ENCODE data around the gene CTXND1. TPM values are rescaled to one million over a fixed set of nuclear protein-coding genes. Genes with fewer than 3 reads are reported as not detected.

The CTXND1 gene
- polyA plus RNA-seq, 1 donor: 0.70 TPM

DNA sequence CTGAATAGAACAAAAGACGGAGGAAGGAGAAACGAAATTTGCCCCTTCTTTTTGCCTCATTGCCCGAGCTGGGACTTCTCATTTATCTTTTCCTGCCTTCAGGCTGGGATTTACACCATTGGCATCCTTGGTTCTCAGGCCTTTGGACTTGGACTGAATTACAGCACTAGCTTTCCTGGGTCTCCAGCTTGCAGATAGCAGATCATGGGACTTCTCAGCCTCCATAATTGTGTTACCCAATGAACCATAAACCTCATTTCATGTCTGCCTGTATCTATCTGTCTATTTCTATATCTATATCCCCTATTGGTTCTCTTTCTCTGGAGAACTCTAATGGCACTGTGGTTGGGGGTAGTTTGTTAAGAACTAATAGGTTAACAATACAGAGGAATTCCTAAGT lies 31.5 kb upstream of the CTXND1 start:
- Histone ChIP-seq H3K4me3 (ENCODE audit: low read length) (no peak overlapping the region), H3K9me3 (ENCODE audit: control insufficient read depth, low read depth, low read length) (no peaks in the 10 kb centered on the region), H3K27me3 (ENCODE audit: control insufficient read depth, insufficient read depth, low read length) (no peaks in the 10 kb centered on the region), H3K36me3 (ENCODE audit: control insufficient read depth, insufficient read depth, low read length) (no peaks in the 10 kb centered on the region), H3K4me1 (ENCODE audit: control insufficient read depth, insufficient read depth, low read length) (peaks cover 6% of the 10 kb centered on the region), H3K27ac (ENCODE audit: low read length) (peak overlapping the region; percentile 77)
- DNase-seq: peak; percentile 64 to 78
- no CpG with 5 or more reads among the region's 3 CpGs for WGBS (ENCODE audit: insufficient coverage, low lambda C conversion rate)

DNA sequence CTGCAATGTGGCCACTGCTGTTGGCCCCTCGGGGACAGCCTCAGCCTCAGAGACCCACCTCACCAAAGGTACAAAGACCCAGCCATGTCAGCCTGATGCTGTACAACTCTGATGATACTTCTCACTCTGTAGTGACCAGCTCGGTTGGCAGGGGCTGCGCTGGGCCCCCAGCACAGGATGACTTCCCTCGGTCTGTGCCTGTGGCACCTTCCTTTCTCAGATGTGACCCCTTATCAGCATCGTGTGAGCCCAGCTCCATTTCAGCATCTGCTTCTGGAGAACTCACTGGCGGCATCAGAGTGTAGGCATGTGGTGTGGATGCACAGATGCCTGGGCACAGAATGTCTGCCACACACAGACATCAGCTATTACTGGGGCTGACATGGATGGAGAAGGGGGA lies 25.1 kb upstream of the CTXND1 start:
- no CpG with 5 or more reads among the region's 6 CpGs for WGBS (ENCODE audit: insufficient coverage, low lambda C conversion rate)
- Histone ChIP-seq H3K27ac (ENCODE audit: low read length) (no peak overlapping the region), H3K4me3 (ENCODE audit: low read length) (no peak overlapping the region), H3K36me3 (ENCODE audit: control insufficient read depth, insufficient read depth, low read length) (no peaks in the 10 kb centered on the region), H3K4me1 (ENCODE audit: control insufficient read depth, insufficient read depth, low read length) (peaks cover 13% of the 10 kb centered on the region), H3K9me3 (ENCODE audit: control insufficient read depth, low read depth, low read length) (no peaks in the 10 kb centered on the region), H3K27me3 (ENCODE audit: control insufficient read depth, insufficient read depth, low read length) (no peaks in the 10 kb centered on the region)
- no peak for DNase-seq

DNA sequence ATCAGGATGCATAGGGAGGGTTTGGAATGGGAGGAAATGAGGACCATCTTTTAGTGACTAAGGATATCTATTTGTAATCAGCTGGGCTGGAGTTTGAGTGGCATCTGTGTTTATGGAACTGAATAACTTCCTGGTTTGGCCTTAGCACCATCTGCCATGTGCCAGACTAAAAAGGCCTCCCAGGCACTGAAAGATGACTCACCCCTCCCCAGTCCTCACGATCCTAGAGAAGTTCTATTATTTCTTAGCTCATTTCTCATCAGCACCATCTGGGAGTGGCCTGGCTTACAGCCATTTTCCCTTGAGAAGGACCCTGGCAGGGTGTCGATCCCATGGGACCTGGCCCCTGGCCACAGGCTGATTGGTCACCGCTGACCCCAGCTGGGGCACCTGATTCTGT lies 23.9 kb upstream of the CTXND1 start:
- Histone ChIP-seq H3K4me3 (ENCODE audit: low read length) (no peak overlapping the region), H3K27me3 (ENCODE audit: control insufficient read depth, insufficient read depth, low read length) (no peaks in the 10 kb centered on the region), H3K36me3 (ENCODE audit: control insufficient read depth, insufficient read depth, low read length) (no peaks in the 10 kb centered on the region), H3K9me3 (ENCODE audit: control insufficient read depth, low read depth, low read length) (no peaks in the 10 kb centered on the region), H3K27ac (ENCODE audit: low read length) (peak overlapping the region; percentile 88), H3K4me1 (ENCODE audit: control insufficient read depth, insufficient read depth, low read length) (peaks cover 13% of the 10 kb centered on the region)
- WGBS (ENCODE audit: insufficient coverage, low lambda C conversion rate): no CpG with 5 or more reads among the region's 3 CpGs
- DNase-seq: peak in 1 of 2 donors; percentile 32

DNA sequence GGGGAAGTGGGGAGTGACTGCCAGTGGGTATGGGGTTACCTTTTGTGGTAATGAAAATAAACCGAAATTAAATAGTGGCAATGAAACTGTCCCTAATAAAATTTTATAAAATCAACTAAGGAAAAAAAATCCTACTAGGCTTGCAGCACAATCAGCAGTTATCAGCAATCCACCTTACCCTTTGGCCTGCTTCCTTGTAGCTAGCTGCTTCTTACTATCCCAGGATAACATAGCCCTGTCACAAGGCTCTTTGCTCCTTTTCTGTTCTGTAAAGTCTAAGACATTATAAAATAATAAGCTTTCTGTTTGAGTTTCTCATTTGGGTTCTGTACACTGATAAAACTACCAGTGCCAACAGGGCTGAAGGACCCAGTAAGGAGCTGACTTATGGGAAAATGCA lies 23.0 kb upstream of the CTXND1 start:
- H3K27ac ChIP-seq (ENCODE audit: low read length): peak overlapping the region; percentile 88
- no peak overlapping the region for H3K4me3 ChIP-seq (ENCODE audit: low read length)
- no peaks in the 10 kb centered on the region for H3K9me3 ChIP-seq (ENCODE audit: control insufficient read depth, low read depth, low read length)
- 40% methylated on average over 1 of the region's 1 CpG for WGBS (ENCODE audit: insufficient coverage, low lambda C conversion rate)
- no peaks in the 10 kb centered on the region for H3K27me3 ChIP-seq (ENCODE audit: control insufficient read depth, insufficient read depth, low read length)
- DNase-seq: peak; percentile 71 to 78
- peaks cover 13% of the 10 kb centered on the region for H3K4me1 ChIP-seq (ENCODE audit: control insufficient read depth, insufficient read depth, low read length)
- H3K36me3 ChIP-seq (ENCODE audit: control insufficient read depth, insufficient read depth, low read length): no peaks in the 10 kb centered on the region

DNA sequence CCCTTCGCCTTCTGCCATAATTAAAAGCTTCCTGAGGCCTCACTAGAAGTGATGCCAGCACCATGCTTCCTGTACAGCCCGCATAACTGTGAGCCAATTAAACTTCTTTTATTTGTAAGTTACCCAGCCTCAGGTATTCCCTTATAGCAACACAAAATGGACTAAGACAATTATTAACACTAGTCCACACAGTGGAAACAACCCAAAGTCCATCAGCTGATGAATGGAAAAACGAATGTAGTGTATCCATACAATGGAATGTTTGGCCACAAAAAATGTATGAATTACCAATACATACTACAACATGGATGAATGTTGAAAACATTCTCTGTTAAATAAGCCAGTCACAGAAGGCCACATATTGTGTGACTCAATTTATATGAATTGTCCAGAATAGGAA lies 22.5 kb upstream of the CTXND1 start:
- Histone ChIP-seq H3K4me3 (ENCODE audit: low read length) (no peak overlapping the region), H3K9me3 (ENCODE audit: control insufficient read depth, low read depth, low read length) (no peaks in the 10 kb centered on the region), H3K36me3 (ENCODE audit: control insufficient read depth, insufficient read depth, low read length) (no peaks in the 10 kb centered on the region), H3K27ac (ENCODE audit: low read length) (peak overlapping the region; percentile 88), H3K4me1 (ENCODE audit: control insufficient read depth, insufficient read depth, low read length) (peaks cover 13% of the 10 kb centered on the region), H3K27me3 (ENCODE audit: control insufficient read depth, insufficient read depth, low read length) (no peaks in the 10 kb centered on the region)
- DNase-seq: peak in 1 of 2 donors; percentile 70
- WGBS (ENCODE audit: insufficient coverage, low lambda C conversion rate): 58% methylated on average over 2 of the region's 3 CpGs

DNA sequence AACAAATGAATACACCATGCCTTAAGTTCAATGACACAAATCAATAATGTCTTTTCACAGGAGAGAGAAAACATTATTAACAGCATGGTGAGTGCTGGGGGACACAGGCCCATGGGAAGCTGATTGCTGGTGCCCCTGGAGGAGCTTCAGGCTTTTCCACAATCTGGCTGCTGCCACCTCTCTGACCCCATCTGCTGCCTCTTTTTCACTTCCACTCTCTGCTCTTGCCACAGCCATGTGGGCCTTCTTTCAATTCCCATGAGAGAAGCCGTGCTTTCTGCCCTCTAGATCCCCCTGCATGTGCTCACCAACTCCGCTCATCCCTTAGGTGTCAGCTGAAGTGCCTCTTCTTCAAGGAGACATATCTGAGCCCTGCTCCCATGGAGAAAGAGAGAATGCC lies 21.0 kb upstream of the CTXND1 start:
- H3K27ac ChIP-seq (ENCODE audit: low read length): no peak overlapping the region
- WGBS (ENCODE audit: insufficient coverage, low lambda C conversion rate): no CpG with 5 or more reads among the region's 2 CpGs
- no peaks in the 10 kb centered on the region for H3K36me3 ChIP-seq (ENCODE audit: control insufficient read depth, insufficient read depth, low read length)
- H3K4me1 ChIP-seq (ENCODE audit: control insufficient read depth, insufficient read depth, low read length): peaks cover 13% of the 10 kb centered on the region
- H3K9me3 ChIP-seq (ENCODE audit: control insufficient read depth, low read depth, low read length): no peaks in the 10 kb centered on the region
- H3K27me3 ChIP-seq (ENCODE audit: control insufficient read depth, insufficient read depth, low read length): no peaks in the 10 kb centered on the region
- no peak for DNase-seq
- no peak overlapping the region for H3K4me3 ChIP-seq (ENCODE audit: low read length)

DNA sequence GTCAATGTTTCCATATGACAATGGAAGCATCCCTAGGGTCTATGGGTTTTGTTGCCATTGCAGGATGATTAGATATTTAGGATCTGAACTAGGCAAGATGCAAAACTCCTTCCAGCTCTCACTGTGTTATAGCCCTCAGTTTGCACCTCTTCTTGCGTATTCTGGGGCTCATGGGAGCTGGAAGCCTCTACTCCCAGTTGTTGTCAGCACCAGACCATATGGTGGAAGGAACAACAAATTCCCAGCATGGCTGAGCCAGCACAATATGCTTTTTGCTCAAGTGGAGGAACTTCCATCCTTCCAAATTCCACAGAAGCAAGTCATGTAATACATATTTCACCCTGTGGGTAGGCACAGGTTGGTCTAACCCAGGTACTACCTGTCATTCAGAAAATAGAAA lies 18.5 kb upstream of the CTXND1 start:
- no peak overlapping the region for H3K4me3 ChIP-seq (ENCODE audit: low read length)
- WGBS (ENCODE audit: insufficient coverage, low lambda C conversion rate): no CpG with 5 or more reads among the region's 1 CpG

DNA sequence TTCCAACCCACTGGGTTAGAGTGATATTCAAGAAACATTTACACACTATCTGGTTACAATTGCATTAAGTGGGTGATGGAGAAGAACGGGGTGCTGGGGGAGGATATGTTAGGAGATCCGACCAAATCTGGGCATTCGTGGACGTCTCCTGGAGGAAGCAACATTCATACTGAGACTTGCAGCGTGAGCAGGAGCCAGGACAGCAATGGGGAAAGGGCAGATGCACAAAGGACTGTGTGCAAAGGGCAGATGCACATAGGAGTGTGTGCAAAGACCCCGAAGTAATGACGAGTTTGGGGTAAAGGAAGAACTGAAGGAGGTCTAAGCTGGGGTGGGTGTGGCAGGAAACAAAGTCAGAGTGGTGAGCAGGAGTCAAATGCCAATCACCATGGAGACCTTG lies 16.1 kb upstream of the CTXND1 start:
- Histone ChIP-seq H3K27ac (ENCODE audit: low read length) (no peak overlapping the region), H3K9me3 (ENCODE audit: control insufficient read depth, low read depth, low read length) (no peaks in the 10 kb centered on the region), H3K36me3 (ENCODE audit: control insufficient read depth, insufficient read depth, low read length) (no peaks in the 10 kb centered on the region), H3K4me3 (ENCODE audit: low read length) (no peak overlapping the region), H3K27me3 (ENCODE audit: control insufficient read depth, insufficient read depth, low read length) (peaks cover 8% of the 10 kb centered on the region), H3K4me1 (ENCODE audit: control insufficient read depth, insufficient read depth, low read length) (no peaks in the 10 kb centered on the region)
- WGBS (ENCODE audit: insufficient coverage, low lambda C conversion rate): no CpG with 5 or more reads among the region's 7 CpGs
- DNase-seq: no peak

More for the DNA sequence above, 18.5 kb upstream of the CTXND1 start:
- no peaks in the 10 kb centered on the region for H3K36me3 ChIP-seq (ENCODE audit: control insufficient read depth, insufficient read depth, low read length)
- H3K27me3 ChIP-seq (ENCODE audit: control insufficient read depth, insufficient read depth, low read length): peaks cover 5% of the 10 kb centered on the region
- no peaks in the 10 kb centered on the region for H3K9me3 ChIP-seq (ENCODE audit: control insufficient read depth, low read depth, low read length)
- no peak for DNase-seq
- H3K27ac ChIP-seq (ENCODE audit: low read length): no peak overlapping the region
- peaks cover 3% of the 10 kb centered on the region for H3K4me1 ChIP-seq (ENCODE audit: control insufficient read depth, insufficient read depth, low read length)

DNA sequence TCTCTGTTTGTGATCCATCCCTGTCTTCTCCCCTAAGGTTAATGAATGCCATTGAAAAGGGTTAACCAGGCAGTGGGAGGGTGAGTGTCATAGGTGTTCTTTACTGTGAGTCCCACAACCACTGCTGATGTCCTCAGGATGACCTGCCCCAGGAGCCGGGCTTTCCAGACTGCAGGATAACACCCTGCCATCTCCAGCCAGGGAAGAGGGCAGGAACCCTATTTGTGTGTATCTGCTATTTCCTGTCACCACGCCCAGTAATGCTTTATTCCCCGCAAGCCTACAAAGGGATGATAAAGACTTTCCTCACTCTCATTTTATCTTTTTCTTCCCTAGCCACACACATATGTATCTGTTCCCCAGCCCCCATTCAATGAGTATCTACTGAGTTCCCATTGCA lies 15.6 kb upstream of the CTXND1 start:
- Histone ChIP-seq H3K27ac (ENCODE audit: low read length) (no peak overlapping the region), H3K36me3 (ENCODE audit: control insufficient read depth, insufficient read depth, low read length) (no peaks in the 10 kb centered on the region), H3K4me3 (ENCODE audit: low read length) (no peak overlapping the region), H3K9me3 (ENCODE audit: control insufficient read depth, low read depth, low read length) (no peaks in the 10 kb centered on the region), H3K4me1 (ENCODE audit: control insufficient read depth, insufficient read depth, low read length) (no peaks in the 10 kb centered on the region), H3K27me3 (ENCODE audit: control insufficient read depth, insufficient read depth, low read length) (peaks cover 8% of the 10 kb centered on the region)
- DNase-seq: no peak
- no CpG with 5 or more reads among the region's 3 CpGs for WGBS (ENCODE audit: insufficient coverage, low lambda C conversion rate)

DNA sequence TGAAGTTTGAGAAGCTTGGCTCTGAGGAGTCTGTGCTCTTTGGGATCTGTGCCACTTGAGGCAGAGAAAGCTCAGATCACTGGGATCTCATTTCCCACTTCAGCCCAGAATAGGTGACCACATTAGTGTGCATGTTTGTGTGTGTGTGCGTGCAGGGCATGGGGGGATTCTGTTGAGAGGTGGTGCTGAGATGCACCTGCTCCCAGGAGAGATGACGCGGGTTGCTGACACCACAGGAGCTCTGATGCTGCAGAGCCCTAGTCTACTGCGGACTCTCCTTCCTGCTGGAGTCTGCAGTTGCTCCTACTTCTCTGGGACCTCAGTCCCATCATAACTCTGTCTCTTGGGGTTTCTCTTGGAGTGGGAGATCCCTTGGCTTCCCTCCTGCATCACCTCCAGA lies 14.7 kb upstream of the CTXND1 start:
- Histone ChIP-seq H3K4me1 (ENCODE audit: control insufficient read depth, insufficient read depth, low read length) (no peaks in the 10 kb centered on the region), H3K4me3 (ENCODE audit: low read length) (no peak overlapping the region), H3K27ac (ENCODE audit: low read length) (no peak overlapping the region), H3K9me3 (ENCODE audit: control insufficient read depth, low read depth, low read length) (no peaks in the 10 kb centered on the region), H3K36me3 (ENCODE audit: control insufficient read depth, insufficient read depth, low read length) (no peaks in the 10 kb centered on the region), H3K27me3 (ENCODE audit: control insufficient read depth, insufficient read depth, low read length) (peaks cover 8% of the 10 kb centered on the region)
- no CpG with 5 or more reads among the region's 4 CpGs for WGBS (ENCODE audit: insufficient coverage, low lambda C conversion rate)
- DNase-seq: no peak

DNA sequence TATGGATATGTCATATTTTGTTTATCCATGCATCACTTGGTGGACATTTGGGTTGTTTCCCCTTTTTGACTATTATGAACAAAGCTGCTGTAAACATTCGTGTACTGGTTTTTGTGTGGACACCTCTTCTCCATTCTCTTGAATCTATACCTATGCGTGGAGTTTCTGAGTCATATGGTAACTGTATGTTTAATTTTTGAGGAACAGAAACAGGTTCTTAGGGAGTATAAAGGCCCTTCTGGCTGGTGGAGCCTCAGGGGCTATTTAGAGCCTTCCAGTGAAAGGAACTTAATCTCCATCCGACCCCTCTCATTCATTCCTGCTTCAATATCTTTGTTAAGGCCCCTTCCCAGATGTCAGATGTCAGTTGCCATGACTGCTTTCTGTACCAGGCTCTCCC lies 14.1 kb upstream of the CTXND1 start:
- no peaks in the 10 kb centered on the region for H3K9me3 ChIP-seq (ENCODE audit: control insufficient read depth, low read depth, low read length)
- H3K27ac ChIP-seq (ENCODE audit: low read length): no peak overlapping the region
- H3K27me3 ChIP-seq (ENCODE audit: control insufficient read depth, insufficient read depth, low read length): peaks cover 8% of the 10 kb centered on the region
- no peaks in the 10 kb centered on the region for H3K4me1 ChIP-seq (ENCODE audit: control insufficient read depth, insufficient read depth, low read length)
- DNase-seq: no peak
- 80% methylated on average over 2 of the region's 3 CpGs for WGBS (ENCODE audit: insufficient coverage, low lambda C conversion rate)
- H3K36me3 ChIP-seq (ENCODE audit: control insufficient read depth, insufficient read depth, low read length): no peaks in the 10 kb centered on the region
- H3K4me3 ChIP-seq (ENCODE audit: low read length): no peak overlapping the region
